GM12878 (cell line): Measurements from ENCODE around the gene PRCD. TPM values are rescaled to one million over a fixed set of nuclear protein-coding genes. Genes with fewer than 3 reads are reported as not detected.
"Not testable (repeated sequence)": the region's sequence is repeated elsewhere in the genome, so short reads cannot be mapped to it uniquely, and the experiment has no call there.

ENCODE experiments used
- ATAC-seq: fragments of 200-7000 bp; cut with Tn5 transposase; 3 replicates; pipeline ENCODE4 v1.9.1; 2020; ENCODE audit warnings: mild to moderate bottlenecking, moderate library complexity
- BruUV-seq: library from RNA; stranded (reverse); fragments of 400-500 nt; replicated peaks from 2 replicates; lab custom pipeline; 2021; lab: Mats Ljungman, UMichigan
- CTCF ChIA-PET: fragments of 300-600 bp; sonication (Branson Sonifier 250); formaldehyde crosslinking; extraction: SDS; loops from one replicate; lab custom pipeline; 2021; ENCODE audit warnings: inconsistent platforms; lab: Yijun Ruan, JAX
- POLR2A ChIA-PET: fragments of 350-600 bp; formaldehyde crosslinking; extraction: SDS; loops from one replicate; lab custom pipeline; 2021; ENCODE audit warnings: inconsistent platforms; lab: Charles Lee
- RAD21 ChIA-PET: fragments of 300-600 bp; sonication (Branson Sonifier 250); formaldehyde crosslinking; loops from one replicate; lab custom pipeline; 2023; ENCODE audit warnings: antibody characterized with exemption; ENCODE audit not compliant: unreplicated experiment; lab: Charles Lee
- SMC1A ChIA-PET: fragments of 300-600 bp; sonication (Branson Sonifier 250); formaldehyde crosslinking; loops from one replicate; lab custom pipeline; 2023; ENCODE audit not compliant: unreplicated experiment, uncharacterized antibody; lab: Charles Lee
- DNase-seq: peaks from one replicate; pipeline ENCODE4 v3.0.0-alpha.2; 2011; ENCODE audit warnings: low read depth, low spot score
- FAIRE-seq: peaks from 3 replicates; lab custom pipeline; 2011; peaks lifted over from hg19 to GRCh38; lab: Jason Lieb, UNC
- H2AFZ ChIP-seq: 2 replicates; pipeline ENCODE4 v1.6.0; 2011; ENCODE audit warnings: low read depth, low read length, control low read depth; ENCODE audit not compliant: control insufficient read depth
- H3K27ac ChIP-seq: 2 replicates; pipeline ENCODE4 v1.5.1; 2011; ENCODE audit warnings: control low read depth; ENCODE audit not compliant: control insufficient read depth, insufficient read depth
- H3K27me3 ChIP-seq, 2 experiments: replicated peaks in 1 of 2; 2 replicates each; pipeline versions ENCODE4 v1.6.0 to v1.6.1; 2011; ENCODE audit warnings: low read length in 1 of 2; ENCODE audit not compliant: control insufficient read depth in 2 of 2, insufficient read depth in 2 of 2
- H3K36me3 ChIP-seq, 2 experiments: 2 replicates each; pipeline ENCODE4 v1.5.1; 2011; ENCODE audit warnings: low read length in 1 of 2; ENCODE audit not compliant: control insufficient read depth in 2 of 2, insufficient read depth in 2 of 2
- H3K4me1 ChIP-seq: 2 replicates; pipeline ENCODE4 v1.6.1; 2011; ENCODE audit warnings: mild to moderate bottlenecking, low read length, moderate library complexity, mixed read lengths; ENCODE audit not compliant: control insufficient read depth, insufficient read depth
- H3K4me2 ChIP-seq: 2 replicates; pipeline ENCODE4 v1.6.0; 2011; ENCODE audit warnings: control low read depth; ENCODE audit not compliant: control insufficient read depth, insufficient read depth
- H3K4me3 ChIP-seq: fragments of 200-600 bp; sonication (generic); 2 replicates; pipeline ENCODE4 v1.5.1; 2016
- H3K79me2 ChIP-seq: 2 replicates; pipeline ENCODE4 v1.6.0; 2011; ENCODE audit warnings: low read length; ENCODE audit not compliant: control insufficient read depth, insufficient read depth
- H3K9ac ChIP-seq: 2 replicates; pipeline ENCODE4 v1.8.0; 2011; ENCODE audit warnings: low read length, control low read depth, mixed read lengths; ENCODE audit not compliant: control insufficient read depth, insufficient read depth
- H3K9me3 ChIP-seq: replicated peaks from 3 replicates; pipeline ENCODE4 v1.5.1; 2011; ENCODE audit warnings: mild to moderate bottlenecking, low read length; ENCODE audit not compliant: control insufficient read depth, insufficient read depth
- H4K20me1 ChIP-seq: 2 replicates; pipeline ENCODE4 v1.6.0; 2011; ENCODE audit not compliant: control insufficient read depth, insufficient read depth
- SUPT20H ChIP-seq: IDR thresholded peaks from 2 replicates; pipeline ENCODE4 v1.6.1; 2011; ENCODE audit warnings: low read depth, mild to moderate bottlenecking, low read length, moderate library complexity, borderline replicate concordance; ENCODE audit not compliant: control insufficient read depth
- WGBS: methylation state at CpG from one replicate; pipeline ENCODE4 v1.1.6; 2016; ENCODE audit warnings: low lambda C conversion rate; ENCODE audit not compliant: insufficient replicate concordance, insufficient coverage; ENCODE audit errors: missing lambda C conversion rate; 5-methylcytosine and 5-hydroxymethylcytosine counted together
- in situ Hi-C: fragments of 300-500 bp; cut with MboI; formaldehyde crosslinking; loops from 9 replicates; pipeline ENCODE4 v1.14.3; 2018; ENCODE audit warnings: mixed read lengths
- intact Hi-C: fragments of 100-400 bp; cut with micrococcal nuclease; formaldehyde crosslinking; loops from one replicate; pipeline ENCODE4 v1.14.2; 2022; ENCODE audit not compliant: unreplicated experiment
- polyA plus RNA-seq, 11 experiments: library from polyadenylated mRNA; depleted of rRNA in 4 of 11; unstranded in 6 of 11; stranded (reverse) in 5 of 11; fragments of >200 nt; fragmentation: Nextera tagmentation in 4 of 11; fragmentation: Illumina TruSeq in 1 of 11; extraction: Ambion mirVana in 4 of 11; extraction: Trizol in 1 of 11; gene quantifications; 1 replicate in 1 of 11; 2 replicates in 10 of 11; pipeline versions ENCODE4 v1.2.1 to v1.2.3, GENCODE V29; 2011 to 2016; ENCODE audit warnings: inconsistent platforms in 2 of 11, missing spikeins in 2 of 11, low read depth in 1 of 11
- total RNA-seq, 4 experiments: library from RNA; depleted of rRNA in 3 of 4; stranded (reverse); fragments of >200 nt in 3 of 4; fragmentation: Illumina TruSeq in 1 of 4; extraction: Trizol in 1 of 4; gene quantifications; 2 replicates each; pipeline versions ENCODE4 v1.2.1 to v1.2.3, GENCODE V29; 2013 to 2021

PRCD gene
- total and polyA plus RNA-seq, 10 of the 15 experiments (the other 5 are each of a cell fraction or from before 2014, with no cell fraction given), result 0.18 to 0.95 (median 0.34) TPM; not detected in 4

DNA sequence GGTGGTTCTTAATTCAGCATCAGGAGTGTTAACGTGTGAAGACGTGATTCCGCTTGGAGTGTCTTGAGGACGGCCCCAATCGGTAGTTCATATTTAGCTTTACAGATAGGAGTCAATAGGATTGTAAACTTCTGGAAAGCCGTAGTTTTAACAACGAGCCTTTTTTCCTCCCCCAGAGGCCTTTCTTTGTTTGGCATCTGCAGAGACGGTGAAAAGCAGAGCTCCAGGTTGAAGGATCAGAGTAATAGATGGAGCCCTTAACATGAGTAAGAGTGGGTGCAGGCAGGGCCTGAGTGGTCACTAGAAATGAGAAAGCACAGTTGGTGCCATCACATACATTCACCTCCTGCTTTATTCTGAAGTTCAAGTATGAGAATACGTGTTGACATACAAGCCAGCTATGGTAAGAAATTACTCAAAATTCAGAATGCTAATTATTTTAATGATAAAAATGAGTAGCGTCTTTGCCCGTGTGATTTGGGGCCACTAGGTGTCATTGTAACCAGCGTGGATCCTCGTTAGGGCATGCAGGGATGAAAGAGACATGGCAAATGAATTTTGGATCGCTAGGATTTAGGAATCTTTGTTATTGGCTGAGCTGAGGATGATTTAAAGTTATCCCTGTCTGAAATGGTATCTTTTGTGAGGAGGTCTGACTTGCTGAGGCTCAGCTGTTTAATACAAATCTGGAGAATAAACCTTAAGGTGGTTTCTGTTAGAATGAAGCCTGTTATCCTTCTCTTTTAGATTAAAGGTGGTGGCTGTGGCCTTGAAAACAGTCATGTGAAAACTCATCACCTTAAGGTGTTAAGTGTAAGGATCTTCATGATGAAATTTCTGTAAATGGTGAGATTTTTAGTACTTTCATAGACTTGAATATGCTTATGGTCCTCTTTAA is 18.6 kb downstream of the PRCD start (continued):
- no peak for TF ChIP-seq SUPT20H

DNA sequence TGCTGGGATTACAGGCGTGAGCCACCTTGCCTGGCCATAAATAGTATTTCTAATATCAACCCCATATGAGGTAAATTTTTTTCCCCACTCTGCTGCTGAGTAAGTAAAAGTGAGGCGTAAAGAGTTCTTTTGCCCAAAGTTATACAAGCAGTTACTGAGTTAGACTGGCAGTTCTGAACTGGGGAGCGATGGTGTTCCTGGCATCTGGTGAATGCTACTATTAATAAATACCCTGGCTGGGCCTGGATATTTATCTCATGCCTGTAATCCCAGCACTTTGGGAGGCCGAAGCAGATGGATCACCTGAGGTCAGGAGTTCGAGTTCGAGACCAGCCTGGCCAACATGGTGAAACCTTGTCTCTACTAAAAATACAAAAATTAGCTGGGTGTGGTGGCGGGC is 19.6 kb downstream of the PRCD start:
- not testable (repeated sequence) for FAIRE-seq

More for the DNA sequence above, 19.6 kb downstream of the PRCD start:
- DNase-seq, in situ Hi-C loops, H4K20me1 ChIP-seq, BruUV-seq, H2AFZ ChIP-seq, H3K9me3 ChIP-seq, ATAC-seq, H3K27me3 ChIP-seq: not testable (repeated sequence)
- Histone ChIP-seq H3K9ac (peak overlapping the region; percentile 99), H3K79me2 (peaks cover 63% of the 10 kb centered on the region), H3K4me3 (peak overlapping the region; percentile 74), H3K4me1 (peaks cover 17% of the 10 kb centered on the region), H3K36me3 (peaks cover 5 to 14% of the 10 kb centered on the region in 2 experiments), H3K4me2 (peak overlapping the region; percentile 94), H3K27ac (peak overlapping the region; percentile 95)
- RAD21 ChIA-PET, result interaction anchor here (0.8 to 3.0 kb wide), 8 partner anchors 8 to 175 kb away, joined by 3 to 22 read pairs (median 4); no protein-coding TSS in a partner anchor
- WGBS, result 90% methylated on average over 7 of the region's 7 CpGs
- SMC1A ChIA-PET, result interaction anchor here (0.9 to 7.2 kb wide), 10 partner anchors 8 to 122 kb away, joined by 3 to 87 read pairs (median 6); no protein-coding TSS in a partner anchor
- CTCF ChIA-PET, result interaction anchor here (0.7 to 7.9 kb wide), 21 partner anchors 8 to 168 kb away, joined by 3 to 146 read pairs (median 4); partner anchors contain the start of gene METTL23
- intact Hi-C loops, result loop anchor here (2.0 kb wide), 1 partner anchor 65 kb away; no protein-coding TSS in a partner anchor
- POLR2A ChIA-PET, result interaction anchor here (1.2 to 1.8 kb wide), 6 partner anchors 8 to 64 kb away, joined by 3 to 6 read pairs (median 5); a partner anchor contains a TSS
